ENCODE results near the gene RAB11FIP4. TPM values are rescaled to one million over a fixed set of nuclear protein-coding genes. Genes with fewer than 3 reads are reported as not detected.

The RAB11FIP4 gene
- total and polyA plus RNA-seq, 9 of the 15 experiments (the other 6 are each of a cell fraction or from before 2014, with no cell fraction given) = 0.62 to 16.6 (median 8.9) TPM

DNA sequence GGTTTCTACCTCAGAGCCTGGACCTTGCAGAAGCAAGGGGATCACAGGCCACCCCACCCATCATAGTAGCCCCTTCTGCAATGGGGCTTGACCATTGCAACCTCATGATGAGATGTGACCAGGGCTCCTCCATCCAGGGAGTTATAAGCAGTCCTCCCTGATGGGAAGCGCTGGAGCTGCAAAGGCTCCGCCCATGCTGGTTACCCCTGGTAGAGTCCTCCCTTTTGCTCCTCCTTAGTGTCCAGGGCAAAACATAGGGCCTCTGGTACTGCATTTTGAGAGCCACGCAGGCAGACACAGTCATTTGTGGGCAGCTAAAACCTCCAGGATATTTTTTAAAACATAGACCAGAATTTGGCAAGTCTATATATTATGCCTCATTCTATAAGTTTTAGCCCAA, 161.1 kb downstream of the RAB11FIP4 start:
- WGBS (ENCODE audit: insufficient coverage, low coverage, missing lambda C conversion rate) = 8% methylated on average over 3 of the region's 3 CpGs
- Histone ChIP-seq H4K20me1 (replicated peaks; ENCODE audit: control insufficient read depth, insufficient read depth, low read length) (0 out of 2 replicates have a peak, but pooled peaks cover 3% of the 10 kb centered on the region), H3K4me1 (replicated peaks in 1 of 2; ENCODE audit: control insufficient read depth in 2 of 2, insufficient read depth in 2 of 2, low read length in 2 of 2) (peaks cover 3 to 11% of the 10 kb centered on the region in 2 experiments; a peak in 4 of 5 replicates), H3K4me2 (ENCODE audit: insufficient read depth, low read length) (no peak overlapping the region), H3K9me1 (ENCODE audit: control insufficient read depth, insufficient read depth, low read length) (no peaks in the 10 kb centered on the region), H2AFZ (ENCODE audit: low read depth, low read length) (no peak overlapping the region), H3K4me3 (no peak overlapping the region), H3K79me2 (ENCODE audit: control insufficient read depth, insufficient read depth, low read length) (peaks cover 7% of the 10 kb centered on the region; the same call in 2 of the 3 replicates), H3K27ac (ENCODE audit: extremely low read depth, low read depth, low read length) (no peak overlapping the region), H3K9me3 (replicated peaks; ENCODE audit: control insufficient read depth, insufficient read depth, low read depth, low read length) (no peaks in the 10 kb centered on the region), H3K9ac (ENCODE audit: insufficient read depth in 1 of 2, low read depth in 2 of 2, low read length in 2 of 2) (no peak overlapping the region), H3K36me3 (ENCODE audit: control insufficient read depth, insufficient read depth, low read length) (no peaks in the 10 kb centered on the region), H3K27me3 (ENCODE audit: control insufficient read depth in 2 of 2, insufficient read depth in 2 of 2, low read length in 2 of 2) (peaks cover 7 to 14% of the 10 kb centered on the region in 2 experiments; a peak in 4 of 5 replicates)
- no peak for ATAC-seq
- TF ChIP-seq ZNF263 (CRISPR knock-in tag; IDR thresholded peaks at IDR 0.05; ENCODE audit: borderline replicate concordance) (peak; percentile 76; the same call in 1 of the 2 replicates), RFX7 (CRISPR knock-in tag; IDR thresholded peaks at IDR 0.05) (no peak)
- ChIA-PET CTCF (ENCODE audit: low intra/inter-chr PET ratio) (no interaction called here), POLR2A (interaction anchor here (0.6 to 0.8 kb wide), 2 partner anchors 12 to 383 kb away, joined by 4 read pairs; no protein-coding TSS in a partner anchor)
- in situ Hi-C loops (cut with MboI) (loop anchor here (5.0 kb wide), 1 partner anchor 295 kb away; no protein-coding TSS in a partner anchor), intact Hi-C loops (cut with micrococcal nuclease) (no loop called here)
- BruUV-seq (replicated peaks) = no TSS peak
- FAIRE-seq = no peak
- DNase-seq (ENCODE audit: extremely low read depth in 1 of 4, low spot score in 3 of 4) = no peak

DNA sequence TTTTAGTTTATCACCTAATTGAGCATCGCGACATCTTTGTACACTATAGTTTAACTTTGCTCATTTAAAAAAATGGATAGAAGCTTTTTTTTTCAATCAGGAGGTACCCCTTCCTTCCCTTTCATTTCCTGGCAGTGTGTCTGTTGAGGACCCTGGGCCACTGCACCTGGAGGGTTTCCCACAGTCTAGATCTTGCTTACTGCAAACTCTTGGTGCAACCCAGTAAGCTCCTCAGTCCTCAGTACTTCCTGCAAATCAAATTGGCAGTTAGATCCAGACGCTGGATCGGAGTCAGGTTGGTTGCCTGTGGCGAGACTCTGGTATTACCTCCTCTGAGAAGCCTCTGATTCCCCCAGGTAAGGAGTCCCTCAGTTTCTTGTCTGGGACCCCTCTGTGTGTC, 162.0 kb downstream of the RAB11FIP4 start:
- DNase-seq (ENCODE audit: extremely low read depth in 1 of 4, low spot score in 3 of 4) (no peak), FAIRE-seq (no peak), ATAC-seq (no peak)
- Histone ChIP-seq H2AFZ (ENCODE audit: low read depth, low read length) (no peak overlapping the region), H3K9ac (ENCODE audit: insufficient read depth in 1 of 2, low read depth in 2 of 2, low read length in 2 of 2) (no peak overlapping the region), H3K9me1 (ENCODE audit: control insufficient read depth, insufficient read depth, low read length) (no peaks in the 10 kb centered on the region), H3K27ac (ENCODE audit: extremely low read depth, low read depth, low read length) (no peak overlapping the region), H3K4me2 (ENCODE audit: insufficient read depth, low read length) (no peak overlapping the region), H3K79me2 (ENCODE audit: control insufficient read depth, insufficient read depth, low read length) (peaks cover 7% of the 10 kb centered on the region; the same call in 2 of the 3 replicates), H3K9me3 (replicated peaks; ENCODE audit: control insufficient read depth, insufficient read depth, low read depth, low read length) (no peaks in the 10 kb centered on the region), H3K4me3 (no peak overlapping the region), H3K27me3 (ENCODE audit: control insufficient read depth in 2 of 2, insufficient read depth in 2 of 2, low read length in 2 of 2) (peaks cover 7 to 18% of the 10 kb centered on the region in 2 experiments; a peak in 4 of 5 replicates), H3K4me1 (replicated peaks in 1 of 2; ENCODE audit: control insufficient read depth in 2 of 2, insufficient read depth in 2 of 2, low read length in 2 of 2) (peaks cover 3 to 16% of the 10 kb centered on the region in 2 experiments; a peak in 4 of 5 replicates), H4K20me1 (replicated peaks; ENCODE audit: control insufficient read depth, insufficient read depth, low read length) (0 out of 2 replicates have a peak, but pooled peaks cover 3% of the 10 kb centered on the region), H3K36me3 (ENCODE audit: control insufficient read depth, insufficient read depth, low read length) (no peaks in the 10 kb centered on the region)
- intact Hi-C loops (cut with micrococcal nuclease) (no loop called here), in situ Hi-C loops (cut with MboI) (loop anchor here (5.0 kb wide), 1 partner anchor 294 kb away; no protein-coding TSS in a partner anchor)
- BruUV-seq (replicated peaks) = no TSS peak
- ChIA-PET CTCF (ENCODE audit: low intra/inter-chr PET ratio) (no interaction called here), POLR2A (interaction anchor here (0.8 to 1.0 kb wide), 2 partner anchors 18 to 277 kb away, joined by 3 to 4 read pairs; no protein-coding TSS in a partner anchor)
- 10% methylated on average over 5 of the region's 5 CpGs for WGBS (ENCODE audit: insufficient coverage, low coverage, missing lambda C conversion rate)
- no peak for TF ChIP-seq MCM3 (IDR thresholded peaks at IDR 0.05)
- no peak for TF ChIP-seq ZFPM2 (CRISPR knock-in tag; IDR thresholded peaks at IDR 0.05)
- TF ChIP-seq MBD2 (IDR thresholded peaks at IDR 0.05; ENCODE audit: borderline replicate concordance, low read depth) = no peak
- TF ChIP-seq ZNF253 (CRISPR knock-in tag; conservative IDR thresholded peaks at IDR 0.05) = no peak
- TF ChIP-seq KLF10 (CRISPR knock-in tag; IDR thresholded peaks at IDR 0.05) = no peak
- no peak for TF ChIP-seq TEAD2 (tag; IDR thresholded peaks at IDR 0.05)
- no peak for TF ChIP-seq CBFA2T2 (conservative IDR thresholded peaks at IDR 0.05)
- no peak for TF ChIP-seq DPF2 (IDR thresholded peaks at IDR 0.05)
- no peak for TF ChIP-seq ERF (CRISPR knock-in tag; IDR thresholded peaks at IDR 0.05)
- no peak for TF ChIP-seq TAF7 (tag; IDR thresholded peaks at IDR 0.05)
- no peak for TF ChIP-seq KAT7 (CRISPR knock-in tag; IDR thresholded peaks at IDR 0.05; ENCODE audit: borderline replicate concordance)
- TF ChIP-seq KLF16 (IDR thresholded peaks at IDR 0.05) = no peak
- no peak for TF ChIP-seq HNRNPL (IDR thresholded peaks at IDR 0.05; ENCODE audit: low read depth, low read length)
- TF ChIP-seq, protein P1, sequence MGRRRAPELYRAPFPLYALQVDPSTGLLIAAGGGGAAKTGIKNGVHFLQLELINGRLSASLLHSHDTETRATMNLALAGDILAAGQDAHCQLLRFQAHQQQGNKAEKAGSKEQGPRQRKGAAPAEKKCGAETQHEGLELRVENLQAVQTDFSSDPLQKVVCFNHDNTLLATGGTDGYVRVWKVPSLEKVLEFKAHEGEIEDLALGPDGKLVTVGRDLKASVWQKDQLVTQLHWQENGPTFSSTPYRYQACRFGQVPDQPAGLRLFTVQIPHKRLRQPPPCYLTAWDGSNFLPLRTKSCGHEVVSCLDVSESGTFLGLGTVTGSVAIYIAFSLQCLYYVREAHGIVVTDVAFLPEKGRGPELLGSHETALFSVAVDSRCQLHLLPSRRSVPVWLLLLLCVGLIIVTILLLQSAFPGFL (CRISPR knock-in tag; IDR thresholded peaks at IDR 0.05) = no peak
- no peak for TF ChIP-seq BCL6 (CRISPR knock-in tag; IDR thresholded peaks at IDR 0.05)
- no peak for TF ChIP-seq NR4A1 (CRISPR knock-in tag; IDR thresholded peaks at IDR 0.05)
- TF ChIP-seq NR4A1 (tag; IDR thresholded peaks at IDR 0.05) = no peak
- TF ChIP-seq ZC3H8 (IDR thresholded peaks at IDR 0.05) = no peak

Data from K562 (cell line).